HL-60 (cell line): ENCODE results near the gene PPIC.

Source experiments
- DNase-seq, 2 experiments: peaks; one replicate each; pipeline ENCODE4 v3.0.0-alpha.2; 2010 to 2020; ENCODE audit warnings: low read depth in 1 of 2, low spot score in 1 of 2
- H3K27ac ChIP-seq: fragments of 250-450 bp; sonication (Bioruptor Pico); replicated peaks from 2 replicates; pipeline ENCODE4 v1.5.1; 2020; ENCODE audit warnings: mild to moderate bottlenecking, moderate library complexity
- H3K27me3 ChIP-seq: fragments of 250-450 bp; sonication (Bioruptor Pico); 2 replicates; pipeline ENCODE4 v1.5.1; 2021; ENCODE audit warnings: mild to moderate bottlenecking, moderate library complexity; ENCODE audit not compliant: insufficient read depth, poor library complexity, severe bottlenecking
- H3K4me3 ChIP-seq: replicated peaks from 2 replicates; pipeline ENCODE4 v1.5.1; 2011; ENCODE audit warnings: mild to moderate bottlenecking, control low read depth, low read length; ENCODE audit not compliant: insufficient read depth
- GABPA ChIP-seq: IDR thresholded peaks from 2 replicates; pipeline ENCODE4 v1.6.1; 2012; ENCODE audit warnings: low read depth
- POLR2AphosphoS5 ChIP-seq: IDR thresholded peaks from 2 replicates; pipeline ENCODE4 v1.6.1; 2012; ENCODE audit warnings: low read depth
- SPI1 ChIP-seq: IDR thresholded peaks from 2 replicates; pipeline ENCODE4 v1.6.1; 2012; ENCODE audit warnings: low read depth, mild to moderate bottlenecking, borderline replicate concordance
- TF ChIP-seq, protein P1 (sequence below): IDR thresholded peaks from 2 replicates; pipeline ENCODE4 v1.6.1; 2012; ENCODE audit warnings: low read depth; ENCODE audit not compliant: insufficient replicate concordance
- TF ChIP-seq, protein P2 (sequence below): IDR thresholded peaks from one replicate; pipeline ENCODE4 v1.5.1; 2011; ENCODE audit warnings: low read length, control low read depth, inconsistent platforms; ENCODE audit not compliant: insufficient read depth

PPIC gene

DNA sequence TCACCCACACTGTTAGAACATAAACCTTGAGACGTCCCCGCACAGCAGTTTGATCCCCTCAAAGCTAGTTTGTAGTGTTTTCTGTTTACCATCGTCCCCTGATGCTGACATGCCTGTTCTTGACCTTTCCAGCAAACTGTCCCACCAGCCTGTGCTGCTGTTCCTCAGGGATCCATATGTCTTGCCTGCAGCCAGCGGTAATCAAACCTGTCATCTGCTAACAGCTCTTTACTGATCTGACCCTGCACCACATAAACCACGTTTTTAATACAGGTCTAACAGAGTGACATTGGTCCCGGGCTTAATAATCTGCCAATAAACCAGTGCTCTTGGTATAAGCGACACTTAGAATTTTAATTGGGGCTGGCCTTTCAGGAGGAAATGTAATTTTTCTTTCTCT lies 34.7 kb downstream of the PPIC start:
- TF ChIP-seq SPI1, result no peak
- TF ChIP-seq, protein P1, sequence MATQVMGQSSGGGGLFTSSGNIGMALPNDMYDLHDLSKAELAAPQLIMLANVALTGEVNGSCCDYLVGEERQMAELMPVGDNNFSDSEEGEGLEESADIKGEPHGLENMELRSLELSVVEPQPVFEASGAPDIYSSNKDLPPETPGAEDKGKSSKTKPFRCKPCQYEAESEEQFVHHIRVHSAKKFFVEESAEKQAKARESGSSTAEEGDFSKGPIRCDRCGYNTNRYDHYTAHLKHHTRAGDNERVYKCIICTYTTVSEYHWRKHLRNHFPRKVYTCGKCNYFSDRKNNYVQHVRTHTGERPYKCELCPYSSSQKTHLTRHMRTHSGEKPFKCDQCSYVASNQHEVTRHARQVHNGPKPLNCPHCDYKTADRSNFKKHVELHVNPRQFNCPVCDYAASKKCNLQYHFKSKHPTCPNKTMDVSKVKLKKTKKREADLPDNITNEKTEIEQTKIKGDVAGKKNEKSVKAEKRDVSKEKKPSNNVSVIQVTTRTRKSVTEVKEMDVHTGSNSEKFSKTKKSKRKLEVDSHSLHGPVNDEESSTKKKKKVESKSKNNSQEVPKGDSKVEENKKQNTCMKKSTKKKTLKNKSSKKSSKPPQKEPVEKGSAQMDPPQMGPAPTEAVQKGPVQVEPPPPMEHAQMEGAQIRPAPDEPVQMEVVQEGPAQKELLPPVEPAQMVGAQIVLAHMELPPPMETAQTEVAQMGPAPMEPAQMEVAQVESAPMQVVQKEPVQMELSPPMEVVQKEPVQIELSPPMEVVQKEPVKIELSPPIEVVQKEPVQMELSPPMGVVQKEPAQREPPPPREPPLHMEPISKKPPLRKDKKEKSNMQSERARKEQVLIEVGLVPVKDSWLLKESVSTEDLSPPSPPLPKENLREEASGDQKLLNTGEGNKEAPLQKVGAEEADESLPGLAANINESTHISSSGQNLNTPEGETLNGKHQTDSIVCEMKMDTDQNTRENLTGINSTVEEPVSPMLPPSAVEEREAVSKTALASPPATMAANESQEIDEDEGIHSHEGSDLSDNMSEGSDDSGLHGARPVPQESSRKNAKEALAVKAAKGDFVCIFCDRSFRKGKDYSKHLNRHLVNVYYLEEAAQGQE, result no peak
- Histone ChIP-seq H3K27ac (no peak overlapping the region), H3K4me3 (no peak overlapping the region), H3K27me3 (no peaks in the 10 kb centered on the region)
- DNase-seq, result no peak

DNA sequence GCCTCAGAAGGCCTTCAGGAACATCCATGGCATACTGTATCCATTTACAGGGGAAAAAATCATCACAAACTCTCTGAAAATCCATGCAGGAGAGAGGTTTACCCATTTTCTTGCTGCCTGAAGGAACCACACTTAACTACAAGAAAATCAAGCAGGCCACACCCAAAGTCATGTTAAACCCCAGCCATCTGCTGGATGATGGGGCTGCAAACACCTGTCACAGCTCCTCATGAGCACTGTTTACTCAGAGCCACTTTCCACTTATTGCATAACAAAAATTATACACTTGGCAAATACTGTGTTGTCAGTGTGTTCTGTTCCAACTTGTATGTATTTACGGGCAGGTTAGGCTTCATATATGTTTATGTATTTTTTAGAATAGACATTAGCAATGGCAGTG lies 35.8 kb downstream of the PPIC start:
- TF ChIP-seq, protein P1, result no peak
- no peak for TF ChIP-seq GABPA
- TF ChIP-seq POLR2AphosphoS5, result no peak
- TF ChIP-seq, protein P2, sequence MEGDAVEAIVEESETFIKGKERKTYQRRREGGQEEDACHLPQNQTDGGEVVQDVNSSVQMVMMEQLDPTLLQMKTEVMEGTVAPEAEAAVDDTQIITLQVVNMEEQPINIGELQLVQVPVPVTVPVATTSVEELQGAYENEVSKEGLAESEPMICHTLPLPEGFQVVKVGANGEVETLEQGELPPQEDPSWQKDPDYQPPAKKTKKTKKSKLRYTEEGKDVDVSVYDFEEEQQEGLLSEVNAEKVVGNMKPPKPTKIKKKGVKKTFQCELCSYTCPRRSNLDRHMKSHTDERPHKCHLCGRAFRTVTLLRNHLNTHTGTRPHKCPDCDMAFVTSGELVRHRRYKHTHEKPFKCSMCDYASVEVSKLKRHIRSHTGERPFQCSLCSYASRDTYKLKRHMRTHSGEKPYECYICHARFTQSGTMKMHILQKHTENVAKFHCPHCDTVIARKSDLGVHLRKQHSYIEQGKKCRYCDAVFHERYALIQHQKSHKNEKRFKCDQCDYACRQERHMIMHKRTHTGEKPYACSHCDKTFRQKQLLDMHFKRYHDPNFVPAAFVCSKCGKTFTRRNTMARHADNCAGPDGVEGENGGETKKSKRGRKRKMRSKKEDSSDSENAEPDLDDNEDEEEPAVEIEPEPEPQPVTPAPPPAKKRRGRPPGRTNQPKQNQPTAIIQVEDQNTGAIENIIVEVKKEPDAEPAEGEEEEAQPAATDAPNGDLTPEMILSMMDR, result no peak
- no peak for TF ChIP-seq SPI1
- no peak for DNase-seq
- Histone ChIP-seq H3K27ac (no peak overlapping the region), H3K27me3 (no peaks in the 10 kb centered on the region), H3K4me3 (no peak overlapping the region)

DNA sequence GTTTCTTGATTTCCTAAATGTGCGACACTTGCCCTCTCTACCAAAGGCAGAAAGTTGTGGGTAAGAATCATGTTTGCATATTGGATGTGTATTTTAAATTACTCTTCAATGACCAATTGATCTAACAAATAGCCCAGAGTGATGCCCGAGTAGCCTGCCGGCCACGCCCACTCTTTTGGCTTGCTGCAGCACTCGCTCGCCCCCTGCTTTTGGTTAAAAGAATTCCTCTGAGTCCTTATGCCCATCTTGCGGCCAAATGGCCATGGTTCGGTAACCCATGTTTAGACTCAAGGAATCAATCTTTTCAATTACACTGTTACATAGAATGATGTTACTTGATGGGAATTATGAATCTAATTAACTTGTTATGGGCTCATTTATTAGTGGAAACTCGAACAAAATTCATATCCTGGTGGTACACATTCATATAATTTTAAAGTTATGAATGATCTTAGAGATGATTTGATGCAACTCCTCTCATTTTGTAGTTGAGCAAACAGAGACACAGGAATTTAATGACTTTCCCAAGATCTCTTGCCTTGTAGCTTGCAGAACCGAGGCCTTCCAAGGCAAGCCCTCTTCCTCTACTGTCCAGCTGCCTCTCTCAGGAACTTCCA lies 36.5 kb downstream of the PPIC start:
- Histone ChIP-seq H3K27ac (no peak overlapping the region), H3K4me3 (no peak overlapping the region), H3K27me3 (no peaks in the 10 kb centered on the region)
- TF ChIP-seq, protein P2, result peak; percentile 26
- TF ChIP-seq, protein P1, result no peak
- peak; percentile 3 to 40 for DNase-seq
